Right lobe of liver (tissue), 6 donors: ENCODE data around the gene RAC2. TPM values are rescaled to one million over a fixed set of nuclear protein-coding genes. Genes with fewer than 3 reads are reported as not detected.

Experiments
- ATAC-seq, 4 donors: fragments of 200-7000 bp; cut with Tn5 transposase; one replicate each; pipeline ENCODE4 v1.9.1; 2020; ENCODE audit warnings: mild to moderate bottlenecking in 4 of 4, moderate library complexity in 4 of 4
- DNase-seq, 3 donors: peaks; one replicate each; pipeline ENCODE4 v3.0.0-alpha.2; 2020
- H3K27ac ChIP-seq, 3 donors: fragments of 200-600 bp; one replicate each; pipeline ENCODE4 v1.8.0; 2022
- H3K27me3 ChIP-seq, 2 donors: fragments of 200-600 bp; one replicate each; pipeline ENCODE4 v1.8.0; 2022
- H3K36me3 ChIP-seq, 4 donors: fragments of 200-600 bp; sonication (generic) in 1 of 4; one replicate each; pipeline versions ENCODE4 v1.5.1 to v1.8.0; 2017 to 2022; ENCODE audit warnings: control low read depth in 1 of 4
- H3K4me1 ChIP-seq, 4 donors: fragments of 200-600 bp; sonication (generic) in 1 of 4; one replicate each; pipeline versions ENCODE4 v1.5.1 to v1.8.0; 2017 to 2022; ENCODE audit warnings: control low read depth in 1 of 4
- H3K4me3 ChIP-seq, 3 donors: fragments of 200-600 bp; one replicate each; pipeline ENCODE4 v1.8.0; 2022
- H3K9me3 ChIP-seq, 4 donors: fragments of 200-600 bp; sonication (generic) in 1 of 4; one replicate each; pipeline versions ENCODE4 v1.5.1 to v1.8.0; 2017 to 2022; ENCODE audit warnings: control low read depth in 1 of 4
- CTCF ChIP-seq, 4 donors: fragments of 200-600 bp in 3 of 4; fragments of 450-650 bp in 1 of 4; IDR thresholded peaks; one replicate each; pipeline versions ENCODE4 v1.5.1 to v1.8.0; 2016 to 2022; ENCODE audit warnings: antibody characterized with exemption in 4 of 4, mild to moderate bottlenecking in 2 of 4
- POLR2A ChIP-seq: fragments of 450-650 bp; IDR thresholded peaks from one replicate; pipeline ENCODE4 v1.6.1; 2017; ENCODE audit warnings: antibody characterized with exemption, mild to moderate bottlenecking
- WGBS: methylation state at CpG from one replicate; pipeline ENCODE4 v1.1.6; 2018; ENCODE audit warnings: low coverage, low lambda C conversion rate; ENCODE audit not compliant: insufficient coverage; ENCODE audit errors: missing lambda C conversion rate; 5-methylcytosine and 5-hydroxymethylcytosine counted together
- intact Hi-C, 2 donors: fragments of 100-400 bp; cut with DNase I; formaldehyde crosslinking; loops; one replicate each; pipeline versions ENCODE4 v1.11.2 to v1.14.1; 2022
- total RNA-seq, 6 experiments: library from RNA; depleted of rRNA in 2 of 6; stranded (reverse); fragments of >200 nt in 2 of 6; fragmentation: NEBNext Ultra II Directional in 3 of 6; extraction: Animal tissue kit (Norgen Biotek cat#: 25700) in 3 of 6; gene quantifications; one replicate each; pipeline versions ENCODE4 v1.1.0 to v1.2.4, GENCODE V29; 2016 to 2023
- donor health status: DM: no; HTN: yes; CAD: no.
- donor health status: DM: no; HTN: no; CAD: no.
- donor health status: DM: no; HTN: no; CAD: no.
- donor health status: DM: no; HTN: yes; CAD: no.
- donor health status: DM: no; HTN: yes; CAD: no.

RAC2 gene
- total RNA-seq, 6 experiments from 2014 or later: 3.4 to 12.9 (median 6.5) TPM

GRCh38 chr22:37243402-37244113 lies 511 bp downstream of the RAC2 start:
- Histone ChIP-seq H3K36me3 (no peaks in the 10 kb centered on the region), H3K4me1 (no peaks in the 10 kb centered on the region), H3K9me3 (no peaks in the 10 kb centered on the region), H3K27me3 (no peaks in the 10 kb centered on the region), H3K27ac (peak overlapping the region in 2 of 3 donors; percentile 40 to 67), H3K4me3 (peak overlapping the region; percentile 10 to 47 (median 17))
- ATAC-seq (peak in 3 of 4 donors; percentile 4 to 24 (median 5)), DNase-seq (peak in 1 of 3 donors; percentile 21)
- TF ChIP-seq CTCF (IDR thresholded peaks at IDR 0.05): no peak
- TF ChIP-seq POLR2A: no peak
- intact Hi-C loops: no loop called here
- WGBS: 24% methylated on average over 6 of the region's 12 CpGs

GRCh38 chr22:37242395-37242918 lies 1.6 kb downstream of the RAC2 start:
- H3K4me1 ChIP-seq: no peaks in the 10 kb centered on the region
- H3K4me3 ChIP-seq: peak overlapping the region; percentile 9 to 47 (median 10)
- H3K36me3 ChIP-seq: no peaks in the 10 kb centered on the region
- ATAC-seq (peak; percentile 60 to 65 (median 65)), DNase-seq (peak in 2 of 3 donors; percentile 64 to 81)
- H3K27ac ChIP-seq: peak overlapping the region in 2 of 3 donors; percentile 40 to 67
- TF ChIP-seq CTCF (IDR thresholded peaks at IDR 0.05): no peak
- no peak for TF ChIP-seq POLR2A
- intact Hi-C loops: no loop called here
- WGBS: 28% methylated on average over 15 of the region's 16 CpGs
- H3K9me3 ChIP-seq: no peaks in the 10 kb centered on the region
- no peaks in the 10 kb centered on the region for H3K27me3 ChIP-seq

- H3K4me3 ChIP-seq: peak overlapping the region in 1 of 3 donors; percentile 13
- no peaks in the 10 kb centered on the region for H3K4me1 ChIP-seq
- DNase-seq (peak in 2 of 3 donors; percentile 36 to 52), ATAC-seq (peak in 1 of 4 donors; percentile 9)
- H3K27me3 ChIP-seq: no peaks in the 10 kb centered on the region
- intact Hi-C loops: no loop called here
- no peaks in the 10 kb centered on the region for H3K9me3 ChIP-seq
- H3K27ac ChIP-seq: peak overlapping the region in 2 of 3 donors; percentile 40 to 43
- TF ChIP-seq POLR2A (no peak), CTCF (IDR thresholded peaks at IDR 0.05) (no peak)
- no peaks in the 10 kb centered on the region for H3K36me3 ChIP-seq
- WGBS: 33% methylated on average over 10 of the region's 19 CpGs
Observed at GRCh38 chr22:37241351-37242142, 2.5 kb downstream of the RAC2 start.

GRCh38 chr22:37240941-37241320 lies 3.1 kb downstream of the RAC2 start:
- TF ChIP-seq CTCF (IDR thresholded peaks at IDR 0.05) (no peak), POLR2A (no peak)
- intact Hi-C loops: no loop called here
- Histone ChIP-seq H3K4me1 (no peaks in the 10 kb centered on the region), H3K4me3 (no peak overlapping the region), H3K36me3 (no peaks in the 10 kb centered on the region), H3K27ac (no peak overlapping the region), H3K9me3 (no peaks in the 10 kb centered on the region), H3K27me3 (no peaks in the 10 kb centered on the region)
- no peak for ATAC-seq
- 88% methylated on average over 1 of the region's 7 CpGs for WGBS
- DNase-seq: peak in 1 of 3 donors; percentile 15
